H9 (cell line): Measurements from ENCODE around the gene CYBA. TPM values are rescaled to one million over a fixed set of nuclear protein-coding genes. Genes with fewer than 3 reads are reported as not detected.

Experiments
- DNase-seq: peaks from one replicate; pipeline ENCODE4 v3.0.0-alpha.2; 2017
- H2AFZ ChIP-seq: one replicate; pipeline ENCODE4 v1.6.1; 2013; ENCODE audit warnings: mild to moderate bottlenecking, low read length, control low read depth, moderate library complexity
- H2AK5ac ChIP-seq: 2 replicates; pipeline ENCODE4 v1.6.1; 2013; ENCODE audit warnings: low read length, control low read depth, mixed read lengths; ENCODE audit not compliant: insufficient read length
- H2BK120ac ChIP-seq: one replicate; pipeline ENCODE4 v1.6.1; 2013; ENCODE audit warnings: low read depth, mild to moderate bottlenecking, low read length, control low read depth, inconsistent platforms; ENCODE audit not compliant: poor library complexity, severe bottlenecking
- H2BK12ac ChIP-seq: 2 replicates; pipeline ENCODE4 v1.6.1; 2013; ENCODE audit warnings: low read length, control low read depth, mixed read lengths, low read depth; ENCODE audit not compliant: insufficient read length
- H2BK15ac ChIP-seq: 2 replicates; pipeline ENCODE4 v1.6.1; 2013; ENCODE audit warnings: low read depth, low read length, control low read depth
- H2BK20ac ChIP-seq: one replicate; pipeline ENCODE4 v1.6.1; 2013; ENCODE audit warnings: low read depth, mild to moderate bottlenecking, low read length, control low read depth, inconsistent platforms; ENCODE audit not compliant: poor library complexity, severe bottlenecking
- H2BK5ac ChIP-seq: 2 replicates; pipeline ENCODE4 v1.6.1; 2013; ENCODE audit warnings: low read length, control low read depth, mixed read lengths; ENCODE audit not compliant: insufficient read length
- H3K14ac ChIP-seq: 2 replicates; pipeline ENCODE4 v1.6.1; 2013; ENCODE audit warnings: low read length, control low read depth; ENCODE audit not compliant: insufficient read depth
- H3K18ac ChIP-seq: 2 replicates; pipeline ENCODE4 v1.6.1; 2013; ENCODE audit warnings: low read depth, mild to moderate bottlenecking, mixed read lengths, low read length, control low read depth; ENCODE audit not compliant: insufficient read length
- H3K23ac ChIP-seq: 2 replicates; pipeline ENCODE4 v1.6.1; 2013; ENCODE audit warnings: low read length, control low read depth, mixed read lengths, low read depth; ENCODE audit not compliant: insufficient read length
- H3K23me2 ChIP-seq: 2 replicates; pipeline ENCODE4 v1.6.1; 2013; ENCODE audit warnings: low read depth, mild to moderate bottlenecking, mixed read lengths, low read length, control low read depth; ENCODE audit not compliant: insufficient read length, poor library complexity, severe bottlenecking
- H3K27ac ChIP-seq: 2 replicates; pipeline ENCODE4 v1.5.1; 2013; ENCODE audit warnings: low read length, control low read depth, mixed read lengths, low read depth; ENCODE audit not compliant: insufficient read length
- H3K27me3 ChIP-seq: 2 replicates; pipeline ENCODE4 v1.6.1; 2013; ENCODE audit warnings: low read length, control low read depth, inconsistent platforms; ENCODE audit not compliant: insufficient read depth
- H3K4ac ChIP-seq: 2 replicates; pipeline ENCODE4 v1.6.1; 2013; ENCODE audit warnings: low read depth, mild to moderate bottlenecking, control low read depth, inconsistent platforms, low read length, moderate library complexity
- H3K4me1 ChIP-seq: 2 replicates; pipeline ENCODE4 v1.6.1; 2013; ENCODE audit warnings: low read length, control low read depth, inconsistent platforms; ENCODE audit not compliant: insufficient read depth
- H3K4me2 ChIP-seq: 2 replicates; pipeline ENCODE4 v1.6.1; 2013; ENCODE audit warnings: low read length, control low read depth, mixed read lengths; ENCODE audit not compliant: insufficient read length, insufficient read depth
- H3K56ac ChIP-seq: 2 replicates; pipeline ENCODE4 v1.6.1; 2013; ENCODE audit warnings: low read depth, mild to moderate bottlenecking, mixed read lengths, low read length, control low read depth; ENCODE audit not compliant: insufficient read length
- H3K79me1 ChIP-seq: 2 replicates; pipeline ENCODE4 v1.6.1; 2013; ENCODE audit warnings: low read depth, mild to moderate bottlenecking, moderate library complexity, low read length, control low read depth, inconsistent platforms; ENCODE audit not compliant: insufficient read depth, poor library complexity, severe bottlenecking
- H3K79me2 ChIP-seq: 2 replicates; pipeline ENCODE4 v1.6.1; 2013; ENCODE audit warnings: low read length, control low read depth, inconsistent platforms; ENCODE audit not compliant: insufficient read depth
- H3K9ac ChIP-seq: 2 replicates; pipeline ENCODE4 v1.6.1; 2013; ENCODE audit warnings: low read length, control low read depth, mixed read lengths; ENCODE audit not compliant: insufficient read length; ENCODE audit errors: extremely low read depth
- H3K9me3 ChIP-seq: one replicate; pipeline ENCODE4 v1.6.1; 2013; ENCODE audit warnings: low read depth, low read length, inconsistent platforms; ENCODE audit not compliant: control insufficient read depth
- H3T11ph ChIP-seq: one replicate; pipeline ENCODE4 v1.6.1; 2013; ENCODE audit warnings: mild to moderate bottlenecking, low read length, control low read depth, inconsistent platforms
- H4K20me1 ChIP-seq: one replicate; pipeline ENCODE4 v1.6.1; 2013; ENCODE audit not compliant: control insufficient read depth, insufficient read length, insufficient read depth
- H4K5ac ChIP-seq: 2 replicates; pipeline ENCODE4 v1.6.1; 2013; ENCODE audit warnings: low read depth, mild to moderate bottlenecking, mixed read lengths, low read length, control low read depth; ENCODE audit not compliant: insufficient read length
- H4K8ac ChIP-seq: replicated peaks from 2 replicates; pipeline ENCODE4 v1.6.1; 2013; ENCODE audit warnings: low read length, control low read depth, mixed read lengths, low read depth; ENCODE audit not compliant: insufficient read length
- H4K91ac ChIP-seq: 2 replicates; pipeline ENCODE4 v1.6.1; 2013; ENCODE audit warnings: low read depth, mild to moderate bottlenecking, moderate library complexity, mixed read lengths, low read length, control low read depth; ENCODE audit not compliant: insufficient read length
- H3K27ac Mint-ChIP-seq, 3 experiments: 2 replicates in 2 of 3; 3 replicates in 1 of 3; pipeline ENCODE4 v1.8.0; 2020 to 2021; ENCODE audit warnings: mixed read lengths in 3 of 3, mild to moderate bottlenecking in 1 of 3, moderate library complexity in 1 of 3
- H3K27me3 Mint-ChIP-seq: 2 replicates; pipeline ENCODE4 v1.8.0; 2021; ENCODE audit warnings: low read depth, mild to moderate bottlenecking, moderate library complexity, mixed read lengths
- H3K36me3 Mint-ChIP-seq, 3 experiments: 2 replicates in 2 of 3; 3 replicates in 1 of 3; pipeline ENCODE4 v1.8.0; 2020 to 2021; ENCODE audit warnings: low read depth in 3 of 3, mixed read lengths in 3 of 3; ENCODE audit not compliant: insufficient read depth in 1 of 3
- H3K4me1 Mint-ChIP-seq, 2 experiments: 2 replicates each; pipeline ENCODE4 v1.8.0; 2020; ENCODE audit warnings: mixed read lengths in 2 of 2
- H3K4me3 Mint-ChIP-seq, 2 experiments: 2 replicates in 1 of 2; 3 replicates in 1 of 2; pipeline ENCODE4 v1.8.0; 2020 to 2021; ENCODE audit warnings: mild to moderate bottlenecking in 2 of 2, mixed read lengths in 2 of 2, moderate library complexity in 1 of 2
- H3K9me3 Mint-ChIP-seq, 2 experiments: 2 replicates in 1 of 2; 3 replicates in 1 of 2; pipeline ENCODE4 v1.8.0; 2020; ENCODE audit warnings: mild to moderate bottlenecking in 2 of 2, mixed read lengths in 2 of 2, moderate library complexity in 1 of 2
- CTCF ChIP-seq: fragments of 200-600 bp; sonication (generic); conservative IDR thresholded peaks from 3 replicates; pipeline ENCODE4 v1.8.0; 2021; ENCODE audit warnings: antibody characterized with exemption, mild to moderate bottlenecking
- WGBS: extraction: QIAGEN DNeasy Blood & Tissue Kit; methylation state at CpG from one replicate; pipeline ENCODE4 v1.1.7; 2013; ENCODE audit warnings: missing lambda C conversion rate, low lambda C conversion rate, mixed read lengths; ENCODE audit not compliant: insufficient read length; ENCODE audit errors: extremely low coverage; 5-methylcytosine and 5-hydroxymethylcytosine counted together
- total RNA-seq: library from RNA; stranded (reverse); gene quantifications from 2 replicates; pipeline ENCODE4 v1.2.1, GENCODE V29; 2021

Gene CYBA
- total RNA-seq, 1 experiment from 2014 or later, result 153 TPM

DNA sequence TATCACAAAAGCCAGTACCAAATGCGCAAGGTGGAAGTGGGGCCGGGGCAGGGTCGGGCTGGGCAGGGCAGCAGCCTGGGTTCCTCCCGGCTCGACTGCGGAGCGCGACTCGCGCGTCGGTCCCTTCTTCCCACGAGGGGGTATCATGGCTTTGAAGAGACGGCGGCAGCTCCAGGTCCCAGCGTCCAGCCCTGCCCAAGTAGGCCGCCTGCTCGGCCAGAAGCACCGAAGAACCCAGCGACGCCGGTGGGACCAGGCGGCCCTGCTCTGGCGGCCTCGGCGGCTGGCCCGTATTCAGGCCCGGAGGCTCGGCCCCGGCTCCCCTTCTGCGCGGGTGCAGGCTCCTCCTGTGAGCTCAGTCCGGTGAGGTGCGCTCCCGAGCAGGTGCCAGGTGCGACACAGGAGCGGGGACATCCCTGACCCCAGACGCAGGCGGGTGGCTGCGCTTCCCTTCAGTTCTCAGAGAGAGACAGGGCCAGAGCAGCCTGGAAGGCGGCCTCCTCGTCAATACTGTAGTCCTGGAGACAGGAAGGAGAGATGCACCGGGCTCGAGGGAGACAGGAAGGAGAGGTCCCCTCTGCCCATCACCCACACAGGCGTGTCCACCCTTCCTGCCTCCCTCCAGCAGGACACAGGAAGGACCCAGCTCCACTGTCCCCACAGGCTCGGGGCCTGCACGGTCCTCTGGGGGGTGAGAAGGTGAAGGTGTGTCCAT lies 46.4 kb upstream of the CYBA start:
- Histone ChIP-seq H2AFZ (no peak overlapping the region), H3K4me1 (no peaks in the 10 kb centered on the region), H2BK120ac (no peak overlapping the region), H4K91ac (no peak overlapping the region), H3K79me1 (no peaks in the 10 kb centered on the region), H3T11ph (no peak overlapping the region), H4K8ac (no peak overlapping the region), H2BK20ac (no peak overlapping the region), H3K56ac (no peak overlapping the region), H3K14ac (no peak overlapping the region), H3K79me2 (no peaks in the 10 kb centered on the region), H2AK5ac (no peak overlapping the region), H3K4ac (no peak overlapping the region), H4K5ac (no peak overlapping the region), H3K9ac (no peak overlapping the region), H3K18ac (no peak overlapping the region), H3K27ac (no peak overlapping the region), H3K9me3 (no peaks in the 10 kb centered on the region), H4K20me1 (no peaks in the 10 kb centered on the region), H3K23me2 (peaks cover 3% of the 10 kb centered on the region), H3K4me2 (no peak overlapping the region), H2BK12ac (no peak overlapping the region), H3K27me3 (no peaks in the 10 kb centered on the region), H2BK5ac (no peak overlapping the region), H3K23ac (no peak overlapping the region), H2BK15ac (no peak overlapping the region)
- no peaks in the 10 kb centered on the region for H3K4me1 Mint-ChIP-seq
- no CpG with 5 or more reads among the region's 47 CpGs for WGBS
- no peak for DNase-seq
- H3K27me3 Mint-ChIP-seq, result no peaks in the 10 kb centered on the region
- H3K27ac Mint-ChIP-seq, result no peak overlapping the region
- TF ChIP-seq CTCF, result no peak
- peaks cover 0 to 15% (median 14%) of the 10 kb centered on the region in 3 experiments; a peak in 4 of 7 replicates for H3K36me3 Mint-ChIP-seq
- no peaks in the 10 kb centered on the region for H3K9me3 Mint-ChIP-seq
- H3K4me3 Mint-ChIP-seq, result no peak overlapping the region
